GM12892 (cell line): ENCODE measurements around the gene ADGRB3.

Experiments
- POLR2A ChIP-seq: IDR thresholded peaks from 2 replicates; pipeline ENCODE4 v1.6.1; 2011; ENCODE audit warnings: low read depth, low read length, control low read depth
- POLR2AphosphoS5 ChIP-seq: IDR thresholded peaks from 2 replicates; pipeline ENCODE4 v1.6.1; 2011; ENCODE audit warnings: low read depth, low read length, control low read depth

GRCh38 chr6:69097948-69098347 lies 462.9 kb downstream of the ADGRB3 start:
- TF ChIP-seq POLR2A (no peak), POLR2AphosphoS5 (no peak)
